Uterus (tissue), 4 donors: ENCODE results near the gene HSD3B2. TPM values are rescaled to one million over a fixed set of nuclear protein-coding genes. Genes with fewer than 3 reads are reported as not detected.

Experiments
- DNase-seq, 2 donors: peaks; one replicate each; pipeline ENCODE4 v3.0.0-alpha.2; 2019 to 2020
- H3K27ac ChIP-seq, 2 donors: fragments of 200-600 bp; sonication (generic); 1 replicate in 1 of 2; 2 replicates in 1 of 2; pipeline ENCODE4 v1.5.1; 2016 to 2018
- H3K27me3 ChIP-seq, 2 donors: fragments of 200-600 bp; sonication (generic); one replicate each; pipeline ENCODE4 v1.5.1; 2018 to 2019; ENCODE audit warnings: control low read depth in 1 of 2
- H3K36me3 ChIP-seq, 2 donors: fragments of 200-600 bp; sonication (generic); one replicate each; pipeline ENCODE4 v1.5.1; 2019; ENCODE audit warnings: control low read depth in 1 of 2
- H3K4me1 ChIP-seq, 2 donors: fragments of 200-600 bp; sonication (generic); one replicate each; pipeline ENCODE4 v1.5.1; 2018 to 2019; ENCODE audit warnings: control low read depth in 1 of 2
- H3K4me3 ChIP-seq, 2 donors: fragments of 200-600 bp; sonication (generic); 1 replicate in 1 of 2; 2 replicates in 1 of 2; pipeline ENCODE4 v1.5.1; 2018 to 2019; ENCODE audit warnings: mild to moderate bottlenecking in 1 of 2
- H3K9me3 ChIP-seq, 2 donors: fragments of 200-600 bp; sonication (generic); one replicate each; pipeline ENCODE4 v1.5.1; 2019; ENCODE audit warnings: control low read depth in 1 of 2
- CTCF ChIP-seq, 4 experiments: fragments of 200-600 bp in 2 of 4; fragments of 450-650 bp in 2 of 4; sonication (generic) in 2 of 4; IDR thresholded peaks; one replicate each; pipeline ENCODE4 v1.5.1; 2016 to 2019; ENCODE audit warnings: antibody characterized with exemption in 4 of 4, mild to moderate bottlenecking in 2 of 4, moderate library complexity in 1 of 4
- POLR2A ChIP-seq, 2 donors: fragments of 450-650 bp; IDR thresholded peaks; one replicate each; pipeline ENCODE4 v1.6.1; 2016; ENCODE audit warnings: antibody characterized with exemption in 2 of 2, mild to moderate bottlenecking in 1 of 2, moderate library complexity in 1 of 2
- intact Hi-C: fragments of 100-400 bp; cut with DNase I; formaldehyde crosslinking; loops from one replicate; pipeline ENCODE4 v1.15.1; 2023; ENCODE audit warnings: low total_unique reads
- total RNA-seq, 4 donors: library from RNA; depleted of rRNA in 3 of 4; stranded (reverse); fragments of >200 nt in 3 of 4; gene quantifications; one replicate each; pipeline versions ENCODE4 v1.1.0 to v1.2.4, GENCODE V29; 2014 to 2023
- donor health status: DM: yes; HTN: yes; CAD: no.

Gene HSD3B2
- total RNA-seq, 4 donors from 2014 or later: 0.49 TPM; not detected in 3

- TF ChIP-seq CTCF (IDR thresholded peaks at IDR 0.05) (no peak), POLR2A (IDR thresholded peaks at IDR 0.05) (no peak)
- no peak for DNase-seq
- H3K27me3 ChIP-seq: no peaks in the 10 kb centered on the region
Measured at GRCh38 chr1:119470377-119470776, 55.4 kb downstream of the HSD3B2 start.

GRCh38 chr1:119470958-119471357, 56.0 kb downstream of the HSD3B2 start:
- H3K4me3 ChIP-seq: no peak overlapping the region
- H3K27ac ChIP-seq: no peak overlapping the region
- no peak for TF ChIP-seq POLR2A (IDR thresholded peaks at IDR 0.05)
- no peak for TF ChIP-seq CTCF (IDR thresholded peaks at IDR 0.05)
- H3K9me3 ChIP-seq: no peaks in the 10 kb centered on the region
- no peaks in the 10 kb centered on the region for H3K27me3 ChIP-seq
- no peaks in the 10 kb centered on the region for H3K4me1 ChIP-seq
- intact Hi-C loops: no loop called here
- no peak for DNase-seq
- no peaks in the 10 kb centered on the region for H3K36me3 ChIP-seq

More at GRCh38 chr1:119470377-119470776, 55.4 kb downstream of the HSD3B2 start:
- no peak overlapping the region for H3K4me3 ChIP-seq
- intact Hi-C loops: no loop called here
- no peaks in the 10 kb centered on the region for H3K4me1 ChIP-seq
- no peak overlapping the region for H3K27ac ChIP-seq
- H3K9me3 ChIP-seq: no peaks in the 10 kb centered on the region
- no peaks in the 10 kb centered on the region for H3K36me3 ChIP-seq

- intact Hi-C loops: no loop called here
- no peaks in the 10 kb centered on the region for H3K36me3 ChIP-seq
Measured at GRCh38 chr1:119471566-119471965, 56.6 kb downstream of the HSD3B2 start.

GRCh38 chr1:119472080-119472818, 57.3 kb downstream of the HSD3B2 start:
- DNase-seq: no peak
- no peaks in the 10 kb centered on the region for H3K27me3 ChIP-seq
- TF ChIP-seq CTCF (IDR thresholded peaks at IDR 0.05): no peak
- no peak overlapping the region for H3K27ac ChIP-seq
- no peak overlapping the region for H3K4me3 ChIP-seq
- no peaks in the 10 kb centered on the region for H3K4me1 ChIP-seq
- no peaks in the 10 kb centered on the region for H3K9me3 ChIP-seq
- no peaks in the 10 kb centered on the region for H3K36me3 ChIP-seq
- intact Hi-C loops: no loop called here

More at GRCh38 chr1:119471566-119471965, 56.6 kb downstream of the HSD3B2 start:
- Histone ChIP-seq H3K9me3 (no peaks in the 10 kb centered on the region), H3K4me3 (no peak overlapping the region), H3K4me1 (no peaks in the 10 kb centered on the region), H3K27me3 (no peaks in the 10 kb centered on the region), H3K27ac (no peak overlapping the region)
- TF ChIP-seq POLR2A (IDR thresholded peaks at IDR 0.05) (no peak), CTCF (IDR thresholded peaks at IDR 0.05) (no peak)
- DNase-seq: no peak

Other genes starting within 250 kb of the HSD3B2 start
- gene HAO2, start 46.4 kb upstream of the HSD3B2 start, total RNA-seq: 1 to 10 TPM in 1 of 4 donors, under 1 TPM in 1, not detected in 2; 0.90 to 1.4 TPM
- gene HSD3B1, start 92.1 kb downstream of the HSD3B2 start, total RNA-seq: not detected
- 10 to 100 TPM in 1 of 4 donors, 1 to 10 TPM in 3; 2.4 to 25.5 (median 7.9) TPM for gene ZNF697, start 233.1 kb downstream of the HSD3B2 start, total RNA-seq